Measurements from ENCODE around the gene GREB1.

Gene GREB1

GRCh38 chr2:11617984-11618707, 84.3 kb downstream of the GREB1 start:
- Histone ChIP-seq H3K27ac (ENCODE audit: low read length) (no peak overlapping the region), H3K79me2 (ENCODE audit: low read length) (no peaks in the 10 kb centered on the region), H3K9me3 (ENCODE audit: insufficient read depth, low read length) (no peaks in the 10 kb centered on the region), H3K9ac (ENCODE audit: low read length) (no peak overlapping the region), H3K4me1 (ENCODE audit: low read length) (no peaks in the 10 kb centered on the region), H2AFZ (ENCODE audit: low read depth, low read length) (no peak overlapping the region), H3K27me3 (ENCODE audit: low read depth, low read length) (no peaks in the 10 kb centered on the region), H3K4me2 (ENCODE audit: low read length) (no peak overlapping the region), H3K4me3 (ENCODE audit: low read length) (no peak overlapping the region), H4K20me1 (ENCODE audit: insufficient read depth, low read length) (no peaks in the 10 kb centered on the region), H3K36me3 (replicated peaks; ENCODE audit: low read depth, low read length) (no peaks in the 10 kb centered on the region)
- no peak for TF ChIP-seq CTCF (IDR thresholded peaks at IDR 0.05; ENCODE audit: low read depth, low read length)
- no peak for TF ChIP-seq EZH2phosphoT487 (IDR thresholded peaks at IDR 0.05; ENCODE audit: low read depth)

- Histone ChIP-seq H3K4me2 (ENCODE audit: low read length) (no peak overlapping the region), H3K4me1 (ENCODE audit: low read length) (no peaks in the 10 kb centered on the region), H3K27me3 (ENCODE audit: low read depth, low read length) (no peaks in the 10 kb centered on the region), H2AFZ (ENCODE audit: low read depth, low read length) (no peak overlapping the region), H3K9me3 (ENCODE audit: insufficient read depth, low read length) (no peaks in the 10 kb centered on the region), H3K36me3 (replicated peaks; ENCODE audit: low read depth, low read length) (no peaks in the 10 kb centered on the region), H3K79me2 (ENCODE audit: low read length) (no peaks in the 10 kb centered on the region), H3K4me3 (ENCODE audit: low read length) (no peak overlapping the region), H3K9ac (ENCODE audit: low read length) (no peak overlapping the region), H3K27ac (ENCODE audit: low read length) (no peak overlapping the region), H4K20me1 (ENCODE audit: insufficient read depth, low read length) (no peaks in the 10 kb centered on the region)
- TF ChIP-seq EZH2phosphoT487 (IDR thresholded peaks at IDR 0.05; ENCODE audit: low read depth) (no peak), CTCF (IDR thresholded peaks at IDR 0.05; ENCODE audit: low read depth, low read length) (no peak)
Measured at GRCh38 chr2:11618708-11619062, 84.8 kb downstream of the GREB1 start.

DNA sequence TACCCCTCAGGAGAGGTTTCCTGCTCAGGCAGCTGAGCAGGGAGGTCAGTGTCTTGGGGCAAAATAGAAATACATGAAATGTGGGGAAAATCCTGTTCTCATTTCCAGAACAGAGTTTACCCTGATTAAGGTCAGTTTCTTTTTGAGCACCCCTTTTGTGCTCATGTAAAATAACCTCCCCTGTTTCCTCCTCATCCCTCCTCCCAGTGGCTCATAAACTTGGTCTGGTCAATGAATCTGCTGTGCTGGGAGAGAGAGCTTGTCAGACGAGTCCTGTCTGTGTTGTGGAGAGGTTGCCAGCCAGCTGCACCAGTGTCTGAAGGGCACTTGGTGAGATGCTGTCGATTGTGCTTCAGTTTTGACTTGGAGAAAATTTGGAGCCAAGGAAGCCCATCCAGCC, 87.6 kb downstream of the GREB1 start:
- no peak for TF ChIP-seq EZH2phosphoT487 (IDR thresholded peaks at IDR 0.05; ENCODE audit: low read depth)
- no peak for TF ChIP-seq CTCF (IDR thresholded peaks at IDR 0.05; ENCODE audit: low read depth, low read length)
- no peak overlapping the region for H2AFZ ChIP-seq (ENCODE audit: low read depth, low read length)
- H3K79me2 ChIP-seq (ENCODE audit: low read length) = no peaks in the 10 kb centered on the region
- H3K4me1 ChIP-seq (ENCODE audit: low read length) = peaks cover 8% of the 10 kb centered on the region
- no peaks in the 10 kb centered on the region for H3K27me3 ChIP-seq (ENCODE audit: low read depth, low read length)
- no peaks in the 10 kb centered on the region for H3K9me3 ChIP-seq (ENCODE audit: insufficient read depth, low read length)
- no peak overlapping the region for H3K27ac ChIP-seq (ENCODE audit: low read length)
- no peak overlapping the region for H3K4me3 ChIP-seq (ENCODE audit: low read length)
- no peaks in the 10 kb centered on the region for H3K36me3 ChIP-seq (replicated peaks; ENCODE audit: low read depth, low read length)
- H3K4me2 ChIP-seq (ENCODE audit: low read length) = no peak overlapping the region
- H3K9ac ChIP-seq (ENCODE audit: low read length) = no peak overlapping the region
- no peaks in the 10 kb centered on the region for H4K20me1 ChIP-seq (ENCODE audit: insufficient read depth, low read length)

GRCh38 chr2:11622611-11623010, 88.8 kb downstream of the GREB1 start:
- H3K27ac ChIP-seq (ENCODE audit: low read length) = no peak overlapping the region
- H3K4me2 ChIP-seq (ENCODE audit: low read length) = no peak overlapping the region
- H2AFZ ChIP-seq (ENCODE audit: low read depth, low read length) = no peak overlapping the region
- TF ChIP-seq EZH2phosphoT487 (IDR thresholded peaks at IDR 0.05; ENCODE audit: low read depth) = no peak
- H3K9me3 ChIP-seq (ENCODE audit: insufficient read depth, low read length) = peaks cover 7% of the 10 kb centered on the region; the same call in 1 of the 2 replicates
- no peaks in the 10 kb centered on the region for H3K79me2 ChIP-seq (ENCODE audit: low read length)
- H3K4me1 ChIP-seq (ENCODE audit: low read length) = peaks cover 8% of the 10 kb centered on the region
- no peaks in the 10 kb centered on the region for H3K27me3 ChIP-seq (ENCODE audit: low read depth, low read length)
- no peak overlapping the region for H3K4me3 ChIP-seq (ENCODE audit: low read length)
- H3K36me3 ChIP-seq (replicated peaks; ENCODE audit: low read depth, low read length) = no peaks in the 10 kb centered on the region
- no peaks in the 10 kb centered on the region for H4K20me1 ChIP-seq (ENCODE audit: insufficient read depth, low read length)
- H3K9ac ChIP-seq (ENCODE audit: low read length) = no peak overlapping the region

Data from OCI-LY3 (cell line).